GM18502 (cell line): ENCODE data around the gene SGMS1.
"Not testable (repeated sequence)": the region's sequence is repeated elsewhere in the genome, so short reads cannot be mapped to it uniquely, and the experiment has no call there.

Source experiments
- ATAC-seq: cut with Tn5 transposase; IDR thresholded peaks from one replicate; pipeline ENCODE4 v1.9.1; 2021; ENCODE audit warnings: mild to moderate bottlenecking; ENCODE audit not compliant: unreplicated experiment, poor library complexity

Gene SGMS1

GRCh38 chr10:50293513-50294313, 330.0 kb downstream of the SGMS1 start:
- no peak for ATAC-seq

DNA sequence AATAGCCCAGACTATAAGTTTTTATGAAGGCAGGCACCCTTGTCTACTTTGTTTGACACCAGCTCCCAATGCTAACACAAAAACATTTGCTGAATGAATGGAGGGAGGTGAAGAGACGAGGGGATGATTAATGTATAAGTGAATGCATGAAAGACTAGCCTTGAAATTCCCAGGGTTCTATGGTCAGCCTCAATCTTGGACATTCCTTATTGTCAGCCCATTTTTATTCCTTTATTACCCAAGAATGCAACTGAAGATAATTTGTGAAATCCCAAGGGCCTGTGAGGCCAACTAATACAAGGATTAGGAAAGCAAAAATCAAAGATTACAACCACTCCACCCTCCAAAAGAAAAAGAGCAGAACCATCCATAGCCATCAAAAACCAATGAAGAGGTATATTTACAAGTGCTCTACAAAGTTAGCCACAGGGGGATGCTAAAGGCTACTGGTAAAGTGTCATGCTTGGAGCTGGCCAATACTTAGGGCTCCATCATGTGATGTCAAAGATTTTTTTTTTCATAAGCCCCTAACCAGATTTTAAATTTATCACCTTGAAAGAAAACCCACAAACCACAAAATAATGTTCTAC, 332.4 kb downstream of the SGMS1 start:
- ATAC-seq: no peak

DNA sequence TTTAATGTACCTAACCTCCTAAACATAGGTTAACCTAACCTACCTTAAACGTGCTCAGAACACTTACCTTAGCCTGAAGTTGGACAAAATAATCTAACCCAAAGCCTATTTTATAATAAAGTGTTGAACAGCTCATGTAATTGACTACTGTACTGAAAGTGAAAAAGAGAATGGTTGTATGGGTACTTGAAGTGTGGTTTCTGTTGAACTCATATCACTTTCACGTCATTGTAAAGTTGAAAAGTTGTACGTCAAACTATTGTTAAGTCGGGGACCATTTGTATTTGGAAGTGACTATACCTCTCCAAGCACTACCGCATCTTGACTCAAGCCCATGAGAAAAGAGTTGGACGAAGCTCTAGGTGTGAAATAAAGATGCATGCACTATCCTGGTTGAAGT, 334.6 kb downstream of the SGMS1 start:
- no peak for ATAC-seq

- no peak for ATAC-seq
Observed at GRCh38 chr10:50286996-50287803, 336.6 kb downstream of the SGMS1 start.

- ATAC-seq: no peak
Observed at GRCh38 chr10:50286517-50286916, 337.2 kb downstream of the SGMS1 start.

DNA sequence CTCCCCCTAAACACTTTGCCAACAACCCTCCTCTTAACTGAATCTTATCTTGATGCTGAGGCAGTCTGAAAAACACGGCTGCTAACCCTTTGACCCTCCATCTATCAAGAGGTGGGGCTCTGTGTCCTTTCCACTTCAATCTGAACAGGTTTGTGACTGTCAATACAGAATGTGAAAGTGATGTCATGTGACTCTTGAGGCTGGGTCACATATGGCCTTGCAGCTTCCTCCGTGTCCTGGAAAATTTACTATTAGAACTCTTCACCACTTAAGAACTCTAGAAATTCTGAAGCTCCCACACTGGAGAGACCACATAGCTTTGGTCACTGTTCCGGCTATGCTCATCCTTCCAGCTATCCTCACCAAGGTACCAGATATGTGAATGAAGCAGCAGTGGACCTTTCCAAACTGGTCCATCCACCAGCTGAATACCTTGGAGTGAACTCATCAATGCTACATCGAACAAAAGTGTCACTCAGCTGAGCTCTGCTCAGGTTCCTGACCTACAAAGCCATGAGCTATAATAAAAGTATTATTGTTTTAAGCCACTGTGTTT, 341.7 kb downstream of the SGMS1 start:
- no peak for ATAC-seq

GRCh38 chr10:50281210-50281966, 342.4 kb downstream of the SGMS1 start:
- ATAC-seq: no peak

DNA sequence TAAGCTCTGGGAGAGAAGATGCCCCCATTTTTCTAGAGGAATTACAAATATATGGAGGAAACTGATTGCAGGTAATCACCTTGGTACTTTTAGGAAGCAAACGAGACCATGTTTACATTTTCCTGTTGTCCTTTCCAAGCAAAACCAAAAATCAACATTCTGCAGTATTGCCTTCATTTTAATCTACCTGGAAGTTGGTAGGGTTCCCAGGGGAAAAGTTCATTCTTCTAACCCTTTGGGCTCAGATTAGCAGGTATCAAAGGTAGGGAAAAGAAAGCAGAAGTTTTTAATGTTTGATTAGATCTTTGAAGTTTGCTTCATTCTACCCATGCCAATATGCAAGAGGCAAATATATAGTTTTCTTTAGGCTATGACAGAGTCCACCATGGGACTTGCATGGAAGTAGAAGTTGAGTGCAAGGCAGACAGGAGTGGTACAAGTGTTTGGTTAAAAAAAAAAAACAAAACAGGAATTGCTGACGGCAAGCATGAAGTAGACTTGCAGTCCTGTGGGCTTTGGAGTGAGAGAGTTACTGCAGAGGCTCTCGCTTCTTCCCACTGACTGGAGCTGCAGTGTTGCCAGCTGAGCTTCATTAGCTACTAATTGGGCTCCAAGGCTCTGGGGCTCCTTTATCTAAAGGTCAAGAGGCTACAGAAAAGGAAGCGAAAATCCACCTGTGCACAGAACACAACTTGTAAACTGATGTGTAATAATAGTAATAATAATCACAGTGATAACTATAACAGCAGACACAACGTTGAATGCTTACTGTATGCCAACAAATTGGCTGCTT, 343.5 kb downstream of the SGMS1 start:
- ATAC-seq: no peak

- no peak for ATAC-seq
Observed at GRCh38 chr10:50279489-50279888, 344.3 kb downstream of the SGMS1 start.

DNA sequence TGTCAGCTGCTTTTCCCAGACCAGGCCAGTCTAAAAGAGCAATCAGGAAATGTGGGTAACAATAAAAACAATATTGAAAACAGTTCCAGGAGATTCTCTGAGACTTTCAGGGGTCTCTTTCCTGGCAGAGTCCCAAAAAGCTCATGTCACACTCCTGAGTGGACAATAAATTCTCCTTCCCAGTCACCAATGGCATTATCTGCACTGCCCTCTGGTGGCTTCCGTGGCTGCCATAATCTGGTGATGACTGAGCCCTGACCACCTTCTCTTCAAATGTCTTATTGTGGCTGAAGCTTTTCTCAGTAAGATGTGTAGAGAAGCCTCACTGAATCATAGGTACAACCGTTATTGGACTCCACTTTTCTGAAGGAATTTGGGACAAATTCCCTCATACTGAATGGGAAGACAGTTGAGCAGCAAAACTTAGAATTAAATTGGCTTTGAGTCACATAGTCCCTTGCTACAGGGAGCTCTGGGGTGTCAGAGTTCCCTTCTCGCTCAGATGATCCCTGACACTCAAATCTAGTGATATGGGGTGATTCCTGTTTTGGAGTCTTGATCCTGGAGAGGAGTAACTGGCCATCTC, 348.0 kb downstream of the SGMS1 start:
- ATAC-seq: peak; percentile 73

GRCh38 chr10:50272531-50272930, 351.2 kb downstream of the SGMS1 start:
- no peak for ATAC-seq

DNA sequence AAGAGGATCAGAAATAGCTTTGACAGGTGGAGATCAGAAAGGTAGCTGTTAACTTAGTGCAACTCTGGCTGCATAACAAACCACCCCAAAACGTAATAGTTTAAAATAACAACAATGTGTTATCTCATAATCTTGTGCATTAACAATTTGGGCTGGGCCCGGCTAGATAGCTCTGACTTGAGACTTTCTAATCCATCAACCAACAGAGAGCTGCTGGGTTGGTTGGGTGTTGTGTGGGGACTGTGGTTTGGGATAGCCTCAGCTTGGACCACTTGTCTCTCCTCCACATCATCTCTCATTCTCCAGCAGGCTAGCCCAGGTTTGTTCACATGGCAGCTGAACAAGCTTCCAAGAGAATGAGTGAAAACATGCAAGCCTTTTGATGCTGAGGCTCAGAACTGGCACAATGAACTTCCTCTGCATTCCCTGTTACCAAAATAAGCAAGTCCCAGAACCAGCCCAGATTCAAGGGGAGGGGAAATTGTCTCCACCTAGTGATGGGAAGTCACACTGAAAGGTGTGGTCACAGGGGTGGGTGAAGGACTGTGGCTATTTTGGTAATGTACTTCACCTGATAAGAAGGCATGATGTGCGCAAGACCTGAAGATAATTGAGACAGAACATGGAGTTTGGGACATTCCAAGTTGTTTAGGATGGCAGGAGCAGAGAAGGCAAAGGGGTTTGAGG, 352.0 kb downstream of the SGMS1 start:
- no peak for ATAC-seq

GRCh38 chr10:50267877-50268276, 355.9 kb downstream of the SGMS1 start:
- not testable (repeated sequence) for ATAC-seq

DNA sequence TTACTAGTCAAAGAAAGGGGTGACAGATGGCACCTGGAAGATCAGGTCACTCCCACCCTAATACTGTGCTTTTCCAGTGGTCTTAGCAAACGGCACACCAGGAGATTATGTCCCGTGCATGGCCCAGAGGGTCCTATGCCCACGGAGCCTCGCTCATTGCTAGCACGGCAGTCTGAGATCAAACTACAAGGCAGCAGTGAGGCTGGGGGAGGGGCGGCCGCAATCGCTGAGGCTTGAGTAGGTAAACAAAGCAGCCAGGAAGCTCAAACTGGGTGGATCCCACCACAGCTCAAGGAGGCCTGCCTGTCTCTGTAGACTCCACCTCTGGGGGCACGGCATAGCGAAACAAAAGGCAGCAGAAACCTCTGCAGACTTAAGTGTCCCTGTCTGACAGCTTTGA, 361.1 kb downstream of the SGMS1 start:
- not testable (repeated sequence) for ATAC-seq

GRCh38 chr10:50260791-50261281, 362.9 kb downstream of the SGMS1 start:
- peak; percentile 99 for ATAC-seq
